HG02642 (cell line): ENCODE results near the gene AMPD2.
"Not testable (repeated sequence)": the region's sequence is repeated elsewhere in the genome, so short reads cannot be mapped to it uniquely, and the experiment has no call there.

Source experiments
- ATAC-seq: cut with Tn5 transposase; IDR thresholded peaks from one replicate; pipeline ENCODE4 v1.9.1; 2021; ENCODE audit warnings: mild to moderate bottlenecking; ENCODE audit not compliant: unreplicated experiment, poor library complexity

The AMPD2 gene

GRCh38 chr1:109669949-109670302 lies 50.3 kb downstream of the AMPD2 start:
- not testable (repeated sequence) for ATAC-seq

GRCh38 chr1:109671067-109671466 lies 51.4 kb downstream of the AMPD2 start:
- no peak for ATAC-seq

GRCh38 chr1:109673861-109674260 lies 54.2 kb downstream of the AMPD2 start:
- not testable (repeated sequence) for ATAC-seq

- not testable (repeated sequence) for ATAC-seq
Measured at GRCh38 chr1:109676683-109677381, 57.2 kb downstream of the AMPD2 start.

- ATAC-seq = no peak
Measured at GRCh38 chr1:109677459-109677858, 57.8 kb downstream of the AMPD2 start.

GRCh38 chr1:109678637-109679036 lies 59.0 kb downstream of the AMPD2 start:
- not testable (repeated sequence) for ATAC-seq
